GM12878 (cell line): ENCODE measurements around the gene MPP1. TPM values are rescaled to one million over a fixed set of nuclear protein-coding genes. Genes with fewer than 3 reads are reported as not detected.

Experiments used
- CHD4 ChIP-seq: fragments of 200-600 bp; sonication (generic); IDR thresholded peaks from 2 replicates; pipeline ENCODE4 v1.6.1; 2016; ENCODE audit warnings: mild to moderate bottlenecking
- JUND ChIP-seq: IDR thresholded peaks from 2 replicates; pipeline ENCODE4 v1.6.1; 2012; ENCODE audit warnings: low read depth, mild to moderate bottlenecking, low read length, improper control_type of control experiment, moderate library complexity
- KDM1A ChIP-seq: fragments of 200-600 bp; sonication (generic); IDR thresholded peaks from 2 replicates; pipeline ENCODE4 v1.6.1; 2016; ENCODE audit warnings: borderline replicate concordance
- KLF5 ChIP-seq: fragments of 450-650 bp; IDR thresholded peaks from 2 replicates; pipeline ENCODE4 v1.6.1; 2014; ENCODE audit warnings: mild to moderate bottlenecking; ENCODE audit not compliant: partially characterized antibody
- MEF2B ChIP-seq: fragments of 450-650 bp; IDR thresholded peaks from 2 replicates; pipeline ENCODE4 v1.6.1; 2018; ENCODE audit warnings: mild to moderate bottlenecking, moderate library complexity; ENCODE audit not compliant: partially characterized antibody, poor library complexity, severe bottlenecking
- POLR2A ChIP-seq: IDR thresholded peaks from 2 replicates; pipeline ENCODE4 v1.6.1; 2011; ENCODE audit warnings: low read depth, mild to moderate bottlenecking, low read length
- RAD21 ChIP-seq: IDR thresholded peaks from 2 replicates; pipeline ENCODE4 v1.6.1; 2011; ENCODE audit warnings: mild to moderate bottlenecking, low read depth, low read length, moderate library complexity; ENCODE audit not compliant: insufficient read depth
- RBBP5 ChIP-seq: fragments of 200-600 bp; sonication (generic); conservative IDR thresholded peaks from 2 replicates; pipeline ENCODE4 v1.6.1; 2016
- SMAD5 ChIP-seq: IDR thresholded peaks from 2 replicates; pipeline ENCODE4 v1.6.1; 2016; ENCODE audit warnings: antibody characterized with exemption, low read depth
- SMC3 ChIP-seq: IDR thresholded peaks from 2 replicates; pipeline ENCODE4 v1.6.1; 2011; ENCODE audit warnings: low read length, improper control_type of control experiment, borderline replicate concordance
- SRF ChIP-seq, 2 experiments: IDR thresholded peaks; 2 replicates each; pipeline ENCODE4 v1.6.1; 2011; ENCODE audit warnings: low read depth in 2 of 2, low read length in 2 of 2, mild to moderate bottlenecking in 1 of 2, moderate library complexity in 1 of 2
- TAF1 ChIP-seq: IDR thresholded peaks from 2 replicates; pipeline ENCODE4 v1.6.1; 2011; ENCODE audit warnings: mild to moderate bottlenecking, low read depth, low read length, borderline replicate concordance
- TCF12 ChIP-seq: IDR thresholded peaks from 2 replicates; pipeline ENCODE4 v1.6.1; 2011; ENCODE audit warnings: low read depth, mild to moderate bottlenecking, low read length
- YBX1 ChIP-seq: fragments of 450-650 bp; IDR thresholded peaks from 2 replicates; pipeline ENCODE4 v1.6.1; 2016; ENCODE audit warnings: antibody characterized with exemption
- polyA plus RNA-seq, 11 experiments: library from polyadenylated mRNA; depleted of rRNA in 4 of 11; unstranded in 6 of 11; stranded (reverse) in 5 of 11; fragments of >200 nt; fragmentation: Nextera tagmentation in 4 of 11; fragmentation: Illumina TruSeq in 1 of 11; extraction: Ambion mirVana in 4 of 11; extraction: Trizol in 1 of 11; gene quantifications; 1 replicate in 1 of 11; 2 replicates in 10 of 11; pipeline versions ENCODE4 v1.2.1 to v1.2.3, GENCODE V29; 2011 to 2016; ENCODE audit warnings: inconsistent platforms in 2 of 11, missing spikeins in 2 of 11, low read depth in 1 of 11
- total RNA-seq, 4 experiments: library from RNA; depleted of rRNA in 3 of 4; stranded (reverse); fragments of >200 nt in 3 of 4; fragmentation: Illumina TruSeq in 1 of 4; extraction: Trizol in 1 of 4; gene quantifications; 2 replicates each; pipeline versions ENCODE4 v1.2.1 to v1.2.3, GENCODE V29; 2013 to 2021
- TF ChIP-seq, protein P1 (sequence below): fragments of 450-650 bp; formaldehyde crosslinking; IDR thresholded peaks from 2 replicates; pipeline ENCODE4 v1.4.0; 2020; ENCODE audit warnings: mild to moderate bottlenecking, moderate library complexity
- TF ChIP-seq, protein P2 (sequence below): fragments of 450-650 bp; IDR thresholded peaks from 2 replicates; pipeline ENCODE4 v1.6.1; 2017; ENCODE audit warnings: low read depth, mild to moderate bottlenecking, moderate library complexity
- TF ChIP-seq, protein P3 (sequence below): fragments of 450-650 bp; IDR thresholded peaks from 2 replicates; pipeline ENCODE4 v1.6.1; 2017; ENCODE audit warnings: borderline replicate concordance
- TF ChIP-seq, protein P4 (sequence below): fragments of 450-650 bp; IDR thresholded peaks from 2 replicates; pipeline ENCODE4 v1.6.1; 2016; ENCODE audit warnings: mild to moderate bottlenecking, moderate library complexity, borderline replicate concordance

The MPP1 gene
- total and polyA plus RNA-seq, 10 of the 15 experiments (the other 5 are each of a cell fraction or from before 2014, with no cell fraction given), result 1.9 to 20.1 (median 14.8) TPM

DNA sequence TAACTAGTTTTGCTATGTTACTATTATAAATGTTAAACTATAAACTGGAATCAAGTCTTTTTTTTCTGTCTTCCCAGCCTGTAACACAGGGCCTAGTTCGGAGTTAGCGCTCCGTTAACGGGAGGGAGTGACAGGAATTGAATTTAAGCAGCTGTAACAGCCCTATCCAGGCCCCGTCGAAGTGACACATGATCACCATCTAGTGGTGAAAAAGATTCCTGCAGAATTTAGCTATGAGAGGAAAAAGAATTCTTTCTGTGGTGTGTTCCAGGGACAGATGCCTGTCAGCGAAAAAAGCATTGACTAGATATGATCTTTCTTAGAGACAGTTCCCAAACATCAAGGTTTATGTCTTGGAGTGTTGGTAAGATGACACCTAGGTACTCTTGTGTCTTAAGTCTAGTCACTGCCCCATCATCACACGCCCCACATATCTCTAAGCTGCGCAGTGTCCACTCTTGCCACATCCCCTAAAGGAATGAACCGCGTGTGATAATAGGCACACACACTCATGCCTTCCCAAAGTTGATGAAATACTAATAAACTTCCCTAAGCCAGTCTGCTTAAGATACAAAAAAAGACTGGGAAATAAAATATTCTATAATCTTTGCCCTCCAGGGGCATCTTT is 56.5 kb downstream of the MPP1 start (continued):
- TF ChIP-seq, protein P1, sequence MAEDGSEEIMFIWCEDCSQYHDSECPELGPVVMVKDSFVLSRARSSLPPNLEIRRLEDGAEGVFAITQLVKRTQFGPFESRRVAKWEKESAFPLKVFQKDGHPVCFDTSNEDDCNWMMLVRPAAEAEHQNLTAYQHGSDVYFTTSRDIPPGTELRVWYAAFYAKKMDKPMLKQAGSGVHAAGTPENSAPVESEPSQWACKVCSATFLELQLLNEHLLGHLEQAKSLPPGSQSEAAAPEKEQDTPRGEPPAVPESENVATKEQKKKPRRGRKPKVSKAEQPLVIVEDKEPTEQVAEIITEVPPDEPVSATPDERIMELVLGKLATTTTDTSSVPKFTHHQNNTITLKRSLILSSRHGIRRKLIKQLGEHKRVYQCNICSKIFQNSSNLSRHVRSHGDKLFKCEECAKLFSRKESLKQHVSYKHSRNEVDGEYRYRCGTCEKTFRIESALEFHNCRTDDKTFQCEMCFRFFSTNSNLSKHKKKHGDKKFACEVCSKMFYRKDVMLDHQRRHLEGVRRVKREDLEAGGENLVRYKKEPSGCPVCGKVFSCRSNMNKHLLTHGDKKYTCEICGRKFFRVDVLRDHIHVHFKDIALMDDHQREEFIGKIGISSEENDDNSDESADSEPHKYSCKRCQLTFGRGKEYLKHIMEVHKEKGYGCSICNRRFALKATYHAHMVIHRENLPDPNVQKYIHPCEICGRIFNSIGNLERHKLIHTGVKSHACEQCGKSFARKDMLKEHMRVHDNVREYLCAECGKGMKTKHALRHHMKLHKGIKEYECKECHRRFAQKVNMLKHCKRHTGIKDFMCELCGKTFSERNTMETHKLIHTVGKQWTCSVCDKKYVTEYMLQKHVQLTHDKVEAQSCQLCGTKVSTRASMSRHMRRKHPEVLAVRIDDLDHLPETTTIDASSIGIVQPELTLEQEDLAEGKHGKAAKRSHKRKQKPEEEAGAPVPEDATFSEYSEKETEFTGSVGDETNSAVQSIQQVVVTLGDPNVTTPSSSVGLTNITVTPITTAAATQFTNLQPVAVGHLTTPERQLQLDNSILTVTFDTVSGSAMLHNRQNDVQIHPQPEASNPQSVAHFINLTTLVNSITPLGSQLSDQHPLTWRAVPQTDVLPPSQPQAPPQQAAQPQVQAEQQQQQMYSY (CRISPR knock-in tag), result no peak
- no peak for TF ChIP-seq TAF1
- TF ChIP-seq MEF2B, result no peak
- TF ChIP-seq TCF12, result no peak
- TF ChIP-seq, protein P2, sequence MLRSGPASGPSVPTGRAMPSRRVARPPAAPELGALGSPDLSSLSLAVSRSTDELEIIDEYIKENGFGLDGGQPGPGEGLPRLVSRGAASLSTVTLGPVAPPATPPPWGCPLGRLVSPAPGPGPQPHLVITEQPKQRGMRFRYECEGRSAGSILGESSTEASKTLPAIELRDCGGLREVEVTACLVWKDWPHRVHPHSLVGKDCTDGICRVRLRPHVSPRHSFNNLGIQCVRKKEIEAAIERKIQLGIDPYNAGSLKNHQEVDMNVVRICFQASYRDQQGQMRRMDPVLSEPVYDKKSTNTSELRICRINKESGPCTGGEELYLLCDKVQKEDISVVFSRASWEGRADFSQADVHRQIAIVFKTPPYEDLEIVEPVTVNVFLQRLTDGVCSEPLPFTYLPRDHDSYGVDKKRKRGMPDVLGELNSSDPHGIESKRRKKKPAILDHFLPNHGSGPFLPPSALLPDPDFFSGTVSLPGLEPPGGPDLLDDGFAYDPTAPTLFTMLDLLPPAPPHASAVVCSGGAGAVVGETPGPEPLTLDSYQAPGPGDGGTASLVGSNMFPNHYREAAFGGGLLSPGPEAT, result no peak
- no peak for TF ChIP-seq YBX1
- no peak for TF ChIP-seq SRF (IDR thresholded peaks at IDR 0.05; ENCODE audit: low read depth in 2 of 2, low read length in 2 of 2)
- TF ChIP-seq CHD4, result no peak
- no peak for TF ChIP-seq KLF5
- TF ChIP-seq, protein P3, sequence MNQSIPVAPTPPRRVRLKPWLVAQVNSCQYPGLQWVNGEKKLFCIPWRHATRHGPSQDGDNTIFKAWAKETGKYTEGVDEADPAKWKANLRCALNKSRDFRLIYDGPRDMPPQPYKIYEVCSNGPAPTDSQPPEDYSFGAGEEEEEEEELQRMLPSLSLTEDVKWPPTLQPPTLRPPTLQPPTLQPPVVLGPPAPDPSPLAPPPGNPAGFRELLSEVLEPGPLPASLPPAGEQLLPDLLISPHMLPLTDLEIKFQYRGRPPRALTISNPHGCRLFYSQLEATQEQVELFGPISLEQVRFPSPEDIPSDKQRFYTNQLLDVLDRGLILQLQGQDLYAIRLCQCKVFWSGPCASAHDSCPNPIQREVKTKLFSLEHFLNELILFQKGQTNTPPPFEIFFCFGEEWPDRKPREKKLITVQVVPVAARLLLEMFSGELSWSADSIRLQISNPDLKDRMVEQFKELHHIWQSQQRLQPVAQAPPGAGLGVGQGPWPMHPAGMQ, result no peak
- no peak for TF ChIP-seq KDM1A
- no peak for TF ChIP-seq SMAD5
- TF ChIP-seq, protein P4, sequence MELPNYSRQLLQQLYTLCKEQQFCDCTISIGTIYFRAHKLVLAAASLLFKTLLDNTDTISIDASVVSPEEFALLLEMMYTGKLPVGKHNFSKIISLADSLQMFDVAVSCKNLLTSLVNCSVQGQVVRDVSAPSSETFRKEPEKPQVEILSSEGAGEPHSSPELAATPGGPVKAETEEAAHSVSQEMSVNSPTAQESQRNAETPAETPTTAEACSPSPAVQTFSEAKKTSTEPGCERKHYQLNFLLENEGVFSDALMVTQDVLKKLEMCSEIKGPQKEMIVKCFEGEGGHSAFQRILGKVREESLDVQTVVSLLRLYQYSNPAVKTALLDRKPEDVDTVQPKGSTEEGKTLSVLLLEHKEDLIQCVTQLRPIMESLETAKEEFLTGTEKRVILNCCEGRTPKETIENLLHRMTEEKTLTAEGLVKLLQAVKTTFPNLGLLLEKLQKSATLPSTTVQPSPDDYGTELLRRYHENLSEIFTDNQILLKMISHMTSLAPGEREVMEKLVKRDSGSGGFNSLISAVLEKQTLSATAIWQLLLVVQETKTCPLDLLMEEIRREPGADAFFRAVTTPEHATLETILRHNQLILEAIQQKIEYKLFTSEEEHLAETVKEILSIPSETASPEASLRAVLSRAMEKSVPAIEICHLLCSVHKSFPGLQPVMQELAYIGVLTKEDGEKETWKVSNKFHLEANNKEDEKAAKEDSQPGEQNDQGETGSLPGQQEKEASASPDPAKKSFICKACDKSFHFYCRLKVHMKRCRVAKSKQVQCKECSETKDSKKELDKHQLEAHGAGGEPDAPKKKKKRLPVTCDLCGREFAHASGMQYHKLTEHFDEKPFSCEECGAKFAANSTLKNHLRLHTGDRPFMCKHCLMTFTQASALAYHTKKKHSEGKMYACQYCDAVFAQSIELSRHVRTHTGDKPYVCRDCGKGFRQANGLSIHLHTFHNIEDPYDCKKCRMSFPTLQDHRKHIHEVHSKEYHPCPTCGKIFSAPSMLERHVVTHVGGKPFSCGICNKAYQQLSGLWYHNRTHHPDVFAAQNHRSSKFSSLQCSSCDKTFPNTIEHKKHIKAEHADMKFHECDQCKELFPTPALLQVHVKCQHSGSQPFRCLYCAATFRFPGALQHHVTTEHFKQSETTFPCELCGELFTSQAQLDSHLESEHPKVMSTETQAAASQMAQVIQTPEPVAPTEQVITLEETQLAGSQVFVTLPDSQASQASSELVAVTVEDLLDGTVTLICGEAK, result no peak
- peak; percentile 82 for TF ChIP-seq RAD21
- no peak for TF ChIP-seq POLR2A
- no peak for TF ChIP-seq RBBP5
- TF ChIP-seq JUND, result no peak
- peak; percentile 69 for TF ChIP-seq SMC3
